PC-9 (cell line): ENCODE results near the gene NCOA3.

Experiments
- EZH2 ChIP-seq: fragments of 200-600 bp; sonication (generic); IDR thresholded peaks from 2 replicates; pipeline ENCODE4 v1.8.0; 2017; ENCODE audit warnings: antibody characterized with exemption, low read depth
- TF ChIP-seq, protein P1 (sequence below): fragments of 200-600 bp; sonication (generic); conservative IDR thresholded peaks from 2 replicates; pipeline ENCODE4 v1.6.1; 2017; ENCODE audit warnings: mixed run types, antibody characterized with exemption, mild to moderate bottlenecking, moderate library complexity

DNA sequence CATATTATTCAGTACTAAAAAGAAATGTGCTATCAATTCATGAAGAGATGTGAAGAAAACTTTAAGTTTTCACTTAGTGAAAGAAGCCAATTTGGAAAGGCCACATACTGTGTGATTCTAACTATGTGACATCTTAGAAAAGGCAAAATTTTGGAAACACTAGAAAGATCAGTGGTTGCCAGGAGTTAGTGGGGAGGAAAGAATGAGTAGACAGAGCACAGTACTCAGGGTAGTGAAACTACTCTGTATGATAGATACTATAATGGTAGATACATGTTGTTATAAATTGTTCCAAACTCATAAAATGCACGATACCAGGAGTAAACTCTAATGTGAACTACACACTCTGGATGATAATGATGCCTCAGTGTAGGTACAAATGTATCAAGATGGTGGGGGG lies 14.2 kb downstream of the NCOA3 start:
- TF ChIP-seq, protein P1, sequence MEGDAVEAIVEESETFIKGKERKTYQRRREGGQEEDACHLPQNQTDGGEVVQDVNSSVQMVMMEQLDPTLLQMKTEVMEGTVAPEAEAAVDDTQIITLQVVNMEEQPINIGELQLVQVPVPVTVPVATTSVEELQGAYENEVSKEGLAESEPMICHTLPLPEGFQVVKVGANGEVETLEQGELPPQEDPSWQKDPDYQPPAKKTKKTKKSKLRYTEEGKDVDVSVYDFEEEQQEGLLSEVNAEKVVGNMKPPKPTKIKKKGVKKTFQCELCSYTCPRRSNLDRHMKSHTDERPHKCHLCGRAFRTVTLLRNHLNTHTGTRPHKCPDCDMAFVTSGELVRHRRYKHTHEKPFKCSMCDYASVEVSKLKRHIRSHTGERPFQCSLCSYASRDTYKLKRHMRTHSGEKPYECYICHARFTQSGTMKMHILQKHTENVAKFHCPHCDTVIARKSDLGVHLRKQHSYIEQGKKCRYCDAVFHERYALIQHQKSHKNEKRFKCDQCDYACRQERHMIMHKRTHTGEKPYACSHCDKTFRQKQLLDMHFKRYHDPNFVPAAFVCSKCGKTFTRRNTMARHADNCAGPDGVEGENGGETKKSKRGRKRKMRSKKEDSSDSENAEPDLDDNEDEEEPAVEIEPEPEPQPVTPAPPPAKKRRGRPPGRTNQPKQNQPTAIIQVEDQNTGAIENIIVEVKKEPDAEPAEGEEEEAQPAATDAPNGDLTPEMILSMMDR: no peak
- no peak for TF ChIP-seq EZH2
